DOHH2 (cell line): ENCODE data around the gene TSPAN32.

Source experiments
- H3F3A ChIP-seq: fragments of 200-600 bp; sonication (generic), shearing (Covaris generic); 2 replicates; pipeline ENCODE4 v1.6.0; 2016; ENCODE audit warnings: antibody characterized with exemption, mild to moderate bottlenecking; ENCODE audit not compliant: control insufficient read depth, insufficient read depth
- H3K27ac ChIP-seq: fragments of 200-600 bp; sonication (generic); 2 replicates; pipeline ENCODE4 v1.5.1; 2014; ENCODE audit warnings: low read depth, mild to moderate bottlenecking, low read length, moderate library complexity
- H3K27me3 ChIP-seq: fragments of 200-600 bp; sonication (generic); 2 replicates; pipeline ENCODE4 v1.6.1; 2014; ENCODE audit warnings: mild to moderate bottlenecking, low read length, mixed read lengths; ENCODE audit not compliant: control insufficient read depth
- H3K36me3 ChIP-seq: fragments of 200-600 bp; sonication (generic); 2 replicates; pipeline ENCODE4 v1.6.1; 2014; ENCODE audit warnings: mild to moderate bottlenecking, low read length, moderate library complexity, mixed read lengths; ENCODE audit not compliant: control insufficient read depth
- H3K4me1 ChIP-seq: fragments of 200-600 bp; sonication (generic); 2 replicates; pipeline ENCODE4 v1.6.1; 2014; ENCODE audit warnings: mild to moderate bottlenecking, low read length, mixed read lengths; ENCODE audit not compliant: control insufficient read depth
- H3K4me2 ChIP-seq: fragments of 200-600 bp; sonication (generic); 2 replicates; pipeline ENCODE4 v1.6.0; 2014; ENCODE audit warnings: mild to moderate bottlenecking, low read length, moderate library complexity
- H3K4me3 ChIP-seq: fragments of 200-600 bp; sonication (generic); 2 replicates; pipeline ENCODE4 v1.5.1; 2014; ENCODE audit warnings: mild to moderate bottlenecking, low read length, mixed read lengths
- H3K79me2 ChIP-seq: fragments of 200-600 bp; sonication (generic); 2 replicates; pipeline ENCODE4 v1.6.1; 2014; ENCODE audit warnings: mild to moderate bottlenecking, low read length, mixed read lengths; ENCODE audit not compliant: control insufficient read depth
- H3K9me2 ChIP-seq: fragments of 200-600 bp; sonication (generic); replicated peaks from 2 replicates; pipeline ENCODE4 v1.6.1; 2014; ENCODE audit warnings: mild to moderate bottlenecking, low read length, mixed read lengths; ENCODE audit not compliant: control insufficient read depth
- H3K9me3 ChIP-seq: fragments of 200-600 bp; sonication (generic); 2 replicates; pipeline ENCODE4 v1.6.1; 2014; ENCODE audit warnings: antibody characterized with exemption, low read length, mixed read lengths; ENCODE audit not compliant: control insufficient read depth, insufficient read depth
- H4K20me1 ChIP-seq: fragments of 200-600 bp; sonication (generic); 2 replicates; pipeline ENCODE4 v1.6.0; 2014; ENCODE audit warnings: low read depth, mild to moderate bottlenecking, antibody characterized with exemption, low read length, moderate library complexity; ENCODE audit not compliant: control insufficient read depth, insufficient read depth
- CTCF ChIP-seq: fragments of 200-600 bp; sonication (generic); IDR thresholded peaks from one replicate; pipeline ENCODE4 v1.5.1; 2014; ENCODE audit warnings: antibody characterized with exemption, mild to moderate bottlenecking, low read depth, low read length; ENCODE audit not compliant: poor library complexity, severe bottlenecking
- EZH2phosphoT487 ChIP-seq: fragments of 200-600 bp; sonication (generic); IDR thresholded peaks from 2 replicates; pipeline ENCODE4 v1.6.1; 2017; ENCODE audit warnings: borderline replicate concordance, mild to moderate bottlenecking, antibody characterized with exemption, low read length, moderate library complexity, mixed read lengths

TSPAN32 gene

GRCh38 chr11:2271077-2271326 lies 30.8 kb upstream of the TSPAN32 start:
- no peaks in the 10 kb centered on the region for H4K20me1 ChIP-seq
- H3K4me2 ChIP-seq: no peak overlapping the region
- H3K79me2 ChIP-seq: no peaks in the 10 kb centered on the region
- no peak overlapping the region for H3K4me3 ChIP-seq
- no peaks in the 10 kb centered on the region for H3K9me2 ChIP-seq
- H3K9me3 ChIP-seq: no peaks in the 10 kb centered on the region
- peaks cover 10% of the 10 kb centered on the region for H3K4me1 ChIP-seq
- H3F3A ChIP-seq: no peaks in the 10 kb centered on the region; the same call in 1 of the 2 replicates
- H3K27ac ChIP-seq: no peak overlapping the region
- H3K36me3 ChIP-seq: no peaks in the 10 kb centered on the region
- H3K27me3 ChIP-seq: peaks cover 10% of the 10 kb centered on the region
- TF ChIP-seq EZH2phosphoT487 (no peak), CTCF (no peak)

GRCh38 chr11:2271327-2272227 lies 30.2 kb upstream of the TSPAN32 start:
- peaks cover 10% of the 10 kb centered on the region for H3K27me3 ChIP-seq
- H3K4me3 ChIP-seq: no peak overlapping the region
- H3K4me1 ChIP-seq: peaks cover 4% of the 10 kb centered on the region; the same call in 1 of the 2 replicates
- H3K9me3 ChIP-seq: no peaks in the 10 kb centered on the region
- H3K4me2 ChIP-seq: no peak overlapping the region
- TF ChIP-seq EZH2phosphoT487 (no peak), CTCF (no peak)
- H3K27ac ChIP-seq: no peak overlapping the region
- no peaks in the 10 kb centered on the region for H3K79me2 ChIP-seq
- no peaks in the 10 kb centered on the region; the same call in 1 of the 2 replicates for H3F3A ChIP-seq
- H3K9me2 ChIP-seq: no peaks in the 10 kb centered on the region
- H3K36me3 ChIP-seq: no peaks in the 10 kb centered on the region
- no peaks in the 10 kb centered on the region for H4K20me1 ChIP-seq

GRCh38 chr11:2272228-2272945 lies 29.4 kb upstream of the TSPAN32 start:
- H3K79me2 ChIP-seq: no peaks in the 10 kb centered on the region
- H3K4me3 ChIP-seq: no peak overlapping the region
- no peaks in the 10 kb centered on the region for H3K36me3 ChIP-seq
- no peak overlapping the region for H3K4me2 ChIP-seq
- H3K27ac ChIP-seq: no peak overlapping the region
- no peaks in the 10 kb centered on the region for H4K20me1 ChIP-seq
- 0 out of 2 replicates have a peak, but pooled peaks cover 4% of the 10 kb centered on the region for H3K4me1 ChIP-seq
- no peaks in the 10 kb centered on the region for H3K9me3 ChIP-seq
- H3K9me2 ChIP-seq: no peaks in the 10 kb centered on the region
- peaks cover 12% of the 10 kb centered on the region for H3K27me3 ChIP-seq
- H3F3A ChIP-seq: no peaks in the 10 kb centered on the region
- TF ChIP-seq CTCF: no peak
